GM12878 (cell line): ENCODE measurements around the gene RAPGEF4. TPM values are rescaled to one million over a fixed set of nuclear protein-coding genes. Genes with fewer than 3 reads are reported as not detected.

Experiments
- ATAC-seq: fragments of 200-7000 bp; cut with Tn5 transposase; 3 replicates; pipeline ENCODE4 v1.9.1; 2020; ENCODE audit warnings: mild to moderate bottlenecking, moderate library complexity
- BruUV-seq: library from RNA; stranded (reverse); fragments of 400-500 nt; replicated peaks from 2 replicates; lab custom pipeline; 2021; lab: Mats Ljungman, UMichigan
- CTCF ChIA-PET: fragments of 300-600 bp; sonication (Branson Sonifier 250); formaldehyde crosslinking; extraction: SDS; loops from one replicate; lab custom pipeline; 2021; ENCODE audit warnings: inconsistent platforms; lab: Yijun Ruan, JAX
- POLR2A ChIA-PET: fragments of 350-600 bp; formaldehyde crosslinking; extraction: SDS; loops from one replicate; lab custom pipeline; 2021; ENCODE audit warnings: inconsistent platforms; lab: Charles Lee
- RAD21 ChIA-PET: fragments of 300-600 bp; sonication (Branson Sonifier 250); formaldehyde crosslinking; loops from one replicate; lab custom pipeline; 2023; ENCODE audit warnings: antibody characterized with exemption; ENCODE audit not compliant: unreplicated experiment; lab: Charles Lee
- SMC1A ChIA-PET: fragments of 300-600 bp; sonication (Branson Sonifier 250); formaldehyde crosslinking; loops from one replicate; lab custom pipeline; 2023; ENCODE audit not compliant: unreplicated experiment, uncharacterized antibody; lab: Charles Lee
- DNase-seq: peaks from one replicate; pipeline ENCODE4 v3.0.0-alpha.2; 2011; ENCODE audit warnings: low read depth, low spot score
- FAIRE-seq: peaks from 3 replicates; lab custom pipeline; 2011; peaks lifted over from hg19 to GRCh38; lab: Jason Lieb, UNC
- H2AFZ ChIP-seq: 2 replicates; pipeline ENCODE4 v1.6.0; 2011; ENCODE audit warnings: low read depth, low read length, control low read depth; ENCODE audit not compliant: control insufficient read depth
- H3K27ac ChIP-seq: 2 replicates; pipeline ENCODE4 v1.5.1; 2011; ENCODE audit warnings: control low read depth; ENCODE audit not compliant: control insufficient read depth, insufficient read depth
- H3K27me3 ChIP-seq, 2 experiments: replicated peaks in 1 of 2; 2 replicates each; pipeline versions ENCODE4 v1.6.0 to v1.6.1; 2011; ENCODE audit warnings: low read length in 1 of 2; ENCODE audit not compliant: control insufficient read depth in 2 of 2, insufficient read depth in 2 of 2
- H3K36me3 ChIP-seq, 2 experiments: 2 replicates each; pipeline ENCODE4 v1.5.1; 2011; ENCODE audit warnings: low read length in 1 of 2; ENCODE audit not compliant: control insufficient read depth in 2 of 2, insufficient read depth in 2 of 2
- H3K4me1 ChIP-seq: 2 replicates; pipeline ENCODE4 v1.6.1; 2011; ENCODE audit warnings: mild to moderate bottlenecking, low read length, moderate library complexity, mixed read lengths; ENCODE audit not compliant: control insufficient read depth, insufficient read depth
- H3K4me2 ChIP-seq: 2 replicates; pipeline ENCODE4 v1.6.0; 2011; ENCODE audit warnings: control low read depth; ENCODE audit not compliant: control insufficient read depth, insufficient read depth
- H3K4me3 ChIP-seq: fragments of 200-600 bp; sonication (generic); 2 replicates; pipeline ENCODE4 v1.5.1; 2016
- H3K79me2 ChIP-seq: 2 replicates; pipeline ENCODE4 v1.6.0; 2011; ENCODE audit warnings: low read length; ENCODE audit not compliant: control insufficient read depth, insufficient read depth
- H3K9ac ChIP-seq: 2 replicates; pipeline ENCODE4 v1.8.0; 2011; ENCODE audit warnings: low read length, control low read depth, mixed read lengths; ENCODE audit not compliant: control insufficient read depth, insufficient read depth
- H3K9me3 ChIP-seq: replicated peaks from 3 replicates; pipeline ENCODE4 v1.5.1; 2011; ENCODE audit warnings: mild to moderate bottlenecking, low read length; ENCODE audit not compliant: control insufficient read depth, insufficient read depth
- H4K20me1 ChIP-seq: 2 replicates; pipeline ENCODE4 v1.6.0; 2011; ENCODE audit not compliant: control insufficient read depth, insufficient read depth
- ASH2L ChIP-seq: fragments of 300-600, 200-600 bp; sonication (generic); IDR thresholded peaks from 2 replicates; pipeline ENCODE4 v1.6.1; 2017; ENCODE audit warnings: low read depth, mild to moderate bottlenecking, borderline replicate concordance
- HDGF ChIP-seq: fragments of 450-650 bp; IDR thresholded peaks from 2 replicates; pipeline ENCODE4 v1.6.1; 2016; ENCODE audit warnings: antibody characterized with exemption
- MTA3 ChIP-seq: IDR thresholded peaks from 2 replicates; pipeline ENCODE4 v1.6.1; 2012; ENCODE audit warnings: low read length, inconsistent platforms, borderline replicate concordance
- PAX8 ChIP-seq: fragments of 450-650 bp; IDR thresholded peaks from 2 replicates; pipeline ENCODE4 v1.6.1; 2017; ENCODE audit warnings: mild to moderate bottlenecking, moderate library complexity
- RAD21 ChIP-seq: IDR thresholded peaks from 2 replicates; pipeline ENCODE4 v1.6.1; 2011; ENCODE audit warnings: mild to moderate bottlenecking, low read depth, low read length, moderate library complexity; ENCODE audit not compliant: insufficient read depth
- SREBF2 ChIP-seq: IDR thresholded peaks from 2 replicates; pipeline ENCODE4 v1.6.1; 2012; ENCODE audit warnings: mild to moderate bottlenecking, low read length
- SRF ChIP-seq, 2 experiments: IDR thresholded peaks; 2 replicates each; pipeline ENCODE4 v1.6.1; 2011; ENCODE audit warnings: low read depth in 2 of 2, low read length in 2 of 2, mild to moderate bottlenecking in 1 of 2, moderate library complexity in 1 of 2
- TCF12 ChIP-seq: IDR thresholded peaks from 2 replicates; pipeline ENCODE4 v1.6.1; 2011; ENCODE audit warnings: low read depth, mild to moderate bottlenecking, low read length
- ZNF274 ChIP-seq: IDR thresholded peaks from one replicate; pipeline ENCODE4 v1.8.0; 2011; ENCODE audit not compliant: insufficient read length, insufficient read depth
- WGBS: methylation state at CpG from one replicate; pipeline ENCODE4 v1.1.6; 2016; ENCODE audit warnings: low lambda C conversion rate; ENCODE audit not compliant: insufficient replicate concordance, insufficient coverage; ENCODE audit errors: missing lambda C conversion rate; 5-methylcytosine and 5-hydroxymethylcytosine counted together
- in situ Hi-C: fragments of 300-500 bp; cut with MboI; formaldehyde crosslinking; loops from 9 replicates; pipeline ENCODE4 v1.14.3; 2018; ENCODE audit warnings: mixed read lengths
- intact Hi-C: fragments of 100-400 bp; cut with micrococcal nuclease; formaldehyde crosslinking; loops from one replicate; pipeline ENCODE4 v1.14.2; 2022; ENCODE audit not compliant: unreplicated experiment
- polyA plus RNA-seq, 11 experiments: library from polyadenylated mRNA; depleted of rRNA in 4 of 11; unstranded in 6 of 11; stranded (reverse) in 5 of 11; fragments of >200 nt; fragmentation: Nextera tagmentation in 4 of 11; fragmentation: Illumina TruSeq in 1 of 11; extraction: Ambion mirVana in 4 of 11; extraction: Trizol in 1 of 11; gene quantifications; 1 replicate in 1 of 11; 2 replicates in 10 of 11; pipeline versions ENCODE4 v1.2.1 to v1.2.3, GENCODE V29; 2011 to 2016; ENCODE audit warnings: inconsistent platforms in 2 of 11, missing spikeins in 2 of 11, low read depth in 1 of 11
- total RNA-seq, 4 experiments: library from RNA; depleted of rRNA in 3 of 4; stranded (reverse); fragments of >200 nt in 3 of 4; fragmentation: Illumina TruSeq in 1 of 4; extraction: Trizol in 1 of 4; gene quantifications; 2 replicates each; pipeline versions ENCODE4 v1.2.1 to v1.2.3, GENCODE V29; 2013 to 2021
- TF ChIP-seq, protein P1 (sequence below): IDR thresholded peaks from 2 replicates; pipeline ENCODE4 v1.6.1; 2012; ENCODE audit warnings: improper control_type of control experiment, low read depth, low read length; ENCODE audit not compliant: insufficient replicate concordance
- TF ChIP-seq, protein P2 (sequence below): fragments of 450-650 bp; conservative IDR thresholded peaks from 2 replicates; pipeline ENCODE4 v1.6.1; 2017; ENCODE audit warnings: mild to moderate bottlenecking, moderate library complexity

Gene RAPGEF4
- total and polyA plus RNA-seq, 10 of the 15 experiments (the other 5 are each of a cell fraction or from before 2014, with no cell fraction given), result 0.18 TPM; not detected in 8

DNA sequence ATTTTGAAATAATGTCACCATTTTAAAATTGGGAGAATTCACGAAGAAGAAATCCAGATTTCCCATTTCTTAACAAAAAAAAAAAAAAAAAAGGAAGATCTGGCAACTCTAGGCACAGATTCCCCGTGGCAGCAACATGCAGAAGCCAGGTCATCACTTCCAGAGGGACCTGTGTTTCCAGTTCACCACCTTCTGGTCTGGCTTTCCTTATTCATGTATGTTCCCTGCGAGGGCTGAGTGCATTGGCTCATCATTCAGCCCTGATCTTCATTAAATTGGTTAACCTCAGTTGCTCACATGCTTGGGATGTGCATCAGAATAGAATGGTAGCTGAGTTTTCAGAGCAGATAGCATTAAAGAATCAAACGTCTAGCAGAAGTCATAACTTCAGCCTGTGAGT, 315.0 kb downstream of the RAPGEF4 start:
- no peak overlapping the region for H3K4me2 ChIP-seq
- ATAC-seq (no peak), DNase-seq (no peak), FAIRE-seq (no peak)
- CTCF ChIA-PET, result no interaction called here
- H3K79me2 ChIP-seq, result no peaks in the 10 kb centered on the region
- RAD21 ChIA-PET, result no interaction called here
- WGBS, result 16% methylated on average over 4 of the region's 4 CpGs
- no peaks in the 10 kb centered on the region for H3K27me3 ChIP-seq
- no peaks in the 10 kb centered on the region for H3K4me1 ChIP-seq
- H3K9me3 ChIP-seq, result no peaks in the 10 kb centered on the region
- SMC1A ChIA-PET, result no interaction called here
- no peak overlapping the region for H3K9ac ChIP-seq
- no peaks in the 10 kb centered on the region; the same call in 1 of the 2 replicates for H4K20me1 ChIP-seq
- TF ChIP-seq MTA3 (no peak), HDGF (no peak), SREBF2 (no peak), PAX8 (no peak), RAD21 (no peak), TCF12 (no peak), ZNF274 (no peak), SRF (IDR thresholded peaks at IDR 0.05; ENCODE audit: low read depth in 2 of 2, low read length in 2 of 2) (no peak), ASH2L (no peak)
- TF ChIP-seq, protein P1, sequence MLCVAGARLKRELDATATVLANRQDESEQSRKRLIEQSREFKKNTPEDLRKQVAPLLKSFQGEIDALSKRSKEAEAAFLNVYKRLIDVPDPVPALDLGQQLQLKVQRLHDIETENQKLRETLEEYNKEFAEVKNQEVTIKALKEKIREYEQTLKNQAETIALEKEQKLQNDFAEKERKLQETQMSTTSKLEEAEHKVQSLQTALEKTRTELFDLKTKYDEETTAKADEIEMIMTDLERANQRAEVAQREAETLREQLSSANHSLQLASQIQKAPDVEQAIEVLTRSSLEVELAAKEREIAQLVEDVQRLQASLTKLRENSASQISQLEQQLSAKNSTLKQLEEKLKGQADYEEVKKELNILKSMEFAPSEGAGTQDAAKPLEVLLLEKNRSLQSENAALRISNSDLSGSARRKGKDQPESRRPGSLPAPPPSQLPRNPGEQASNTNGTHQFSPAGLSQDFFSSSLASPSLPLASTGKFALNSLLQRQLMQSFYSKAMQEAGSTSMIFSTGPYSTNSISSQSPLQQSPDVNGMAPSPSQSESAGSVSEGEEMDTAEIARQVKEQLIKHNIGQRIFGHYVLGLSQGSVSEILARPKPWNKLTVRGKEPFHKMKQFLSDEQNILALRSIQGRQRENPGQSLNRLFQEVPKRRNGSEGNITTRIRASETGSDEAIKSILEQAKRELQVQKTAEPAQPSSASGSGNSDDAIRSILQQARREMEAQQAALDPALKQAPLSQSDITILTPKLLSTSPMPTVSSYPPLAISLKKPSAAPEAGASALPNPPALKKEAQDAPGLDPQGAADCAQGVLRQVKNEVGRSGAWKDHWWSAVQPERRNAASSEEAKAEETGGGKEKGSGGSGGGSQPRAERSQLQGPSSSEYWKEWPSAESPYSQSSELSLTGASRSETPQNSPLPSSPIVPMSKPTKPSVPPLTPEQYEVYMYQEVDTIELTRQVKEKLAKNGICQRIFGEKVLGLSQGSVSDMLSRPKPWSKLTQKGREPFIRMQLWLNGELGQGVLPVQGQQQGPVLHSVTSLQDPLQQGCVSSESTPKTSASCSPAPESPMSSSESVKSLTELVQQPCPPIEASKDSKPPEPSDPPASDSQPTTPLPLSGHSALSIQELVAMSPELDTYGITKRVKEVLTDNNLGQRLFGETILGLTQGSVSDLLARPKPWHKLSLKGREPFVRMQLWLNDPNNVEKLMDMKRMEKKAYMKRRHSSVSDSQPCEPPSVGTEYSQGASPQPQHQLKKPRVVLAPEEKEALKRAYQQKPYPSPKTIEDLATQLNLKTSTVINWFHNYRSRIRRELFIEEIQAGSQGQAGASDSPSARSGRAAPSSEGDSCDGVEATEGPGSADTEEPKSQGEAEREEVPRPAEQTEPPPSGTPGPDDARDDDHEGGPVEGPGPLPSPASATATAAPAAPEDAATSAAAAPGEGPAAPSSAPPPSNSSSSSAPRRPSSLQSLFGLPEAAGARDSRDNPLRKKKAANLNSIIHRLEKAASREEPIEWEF, result no peak
- TF ChIP-seq, protein P2, sequence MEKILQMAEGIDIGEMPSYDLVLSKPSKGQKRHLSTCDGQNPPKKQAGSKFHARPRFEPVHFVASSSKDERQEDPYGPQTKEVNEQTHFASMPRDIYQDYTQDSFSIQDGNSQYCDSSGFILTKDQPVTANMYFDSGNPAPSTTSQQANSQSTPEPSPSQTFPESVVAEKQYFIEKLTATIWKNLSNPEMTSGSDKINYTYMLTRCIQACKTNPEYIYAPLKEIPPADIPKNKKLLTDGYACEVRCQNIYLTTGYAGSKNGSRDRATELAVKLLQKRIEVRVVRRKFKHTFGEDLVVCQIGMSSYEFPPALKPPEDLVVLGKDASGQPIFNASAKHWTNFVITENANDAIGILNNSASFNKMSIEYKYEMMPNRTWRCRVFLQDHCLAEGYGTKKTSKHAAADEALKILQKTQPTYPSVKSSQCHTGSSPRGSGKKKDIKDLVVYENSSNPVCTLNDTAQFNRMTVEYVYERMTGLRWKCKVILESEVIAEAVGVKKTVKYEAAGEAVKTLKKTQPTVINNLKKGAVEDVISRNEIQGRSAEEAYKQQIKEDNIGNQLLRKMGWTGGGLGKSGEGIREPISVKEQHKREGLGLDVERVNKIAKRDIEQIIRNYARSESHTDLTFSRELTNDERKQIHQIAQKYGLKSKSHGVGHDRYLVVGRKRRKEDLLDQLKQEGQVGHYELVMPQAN, result no peak
- no TSS peak for BruUV-seq
- H3K36me3 ChIP-seq, result no peaks in the 10 kb centered on the region
- POLR2A ChIA-PET, result no interaction called here
- no peak overlapping the region for H3K27ac ChIP-seq
- H3K4me3 ChIP-seq, result no peak overlapping the region
- in situ Hi-C loops (no loop called here), intact Hi-C loops (no loop called here)
- H2AFZ ChIP-seq, result no peak overlapping the region
